H9 (cell line): ENCODE measurements around the gene ACTL8. TPM values are rescaled to one million over a fixed set of nuclear protein-coding genes. Genes with fewer than 3 reads are reported as not detected.

ENCODE experiments used
- DNase-seq: peaks from one replicate; pipeline ENCODE4 v3.0.0-alpha.2; 2017
- H2AFZ ChIP-seq: one replicate; pipeline ENCODE4 v1.6.1; 2013; ENCODE audit warnings: mild to moderate bottlenecking, low read length, control low read depth, moderate library complexity
- H2AK5ac ChIP-seq: 2 replicates; pipeline ENCODE4 v1.6.1; 2013; ENCODE audit warnings: low read length, control low read depth, mixed read lengths; ENCODE audit not compliant: insufficient read length
- H2BK120ac ChIP-seq: one replicate; pipeline ENCODE4 v1.6.1; 2013; ENCODE audit warnings: low read depth, mild to moderate bottlenecking, low read length, control low read depth, inconsistent platforms; ENCODE audit not compliant: poor library complexity, severe bottlenecking
- H2BK12ac ChIP-seq: 2 replicates; pipeline ENCODE4 v1.6.1; 2013; ENCODE audit warnings: low read length, control low read depth, mixed read lengths, low read depth; ENCODE audit not compliant: insufficient read length
- H2BK15ac ChIP-seq: 2 replicates; pipeline ENCODE4 v1.6.1; 2013; ENCODE audit warnings: low read depth, low read length, control low read depth
- H2BK20ac ChIP-seq: one replicate; pipeline ENCODE4 v1.6.1; 2013; ENCODE audit warnings: low read depth, mild to moderate bottlenecking, low read length, control low read depth, inconsistent platforms; ENCODE audit not compliant: poor library complexity, severe bottlenecking
- H2BK5ac ChIP-seq: 2 replicates; pipeline ENCODE4 v1.6.1; 2013; ENCODE audit warnings: low read length, control low read depth, mixed read lengths; ENCODE audit not compliant: insufficient read length
- H3K14ac ChIP-seq: 2 replicates; pipeline ENCODE4 v1.6.1; 2013; ENCODE audit warnings: low read length, control low read depth; ENCODE audit not compliant: insufficient read depth
- H3K18ac ChIP-seq: 2 replicates; pipeline ENCODE4 v1.6.1; 2013; ENCODE audit warnings: low read depth, mild to moderate bottlenecking, mixed read lengths, low read length, control low read depth; ENCODE audit not compliant: insufficient read length
- H3K23ac ChIP-seq: 2 replicates; pipeline ENCODE4 v1.6.1; 2013; ENCODE audit warnings: low read length, control low read depth, mixed read lengths, low read depth; ENCODE audit not compliant: insufficient read length
- H3K23me2 ChIP-seq: 2 replicates; pipeline ENCODE4 v1.6.1; 2013; ENCODE audit warnings: low read depth, mild to moderate bottlenecking, mixed read lengths, low read length, control low read depth; ENCODE audit not compliant: insufficient read length, poor library complexity, severe bottlenecking
- H3K27ac ChIP-seq: 2 replicates; pipeline ENCODE4 v1.5.1; 2013; ENCODE audit warnings: low read length, control low read depth, mixed read lengths, low read depth; ENCODE audit not compliant: insufficient read length
- H3K27me3 ChIP-seq: 2 replicates; pipeline ENCODE4 v1.6.1; 2013; ENCODE audit warnings: low read length, control low read depth, inconsistent platforms; ENCODE audit not compliant: insufficient read depth
- H3K4ac ChIP-seq: 2 replicates; pipeline ENCODE4 v1.6.1; 2013; ENCODE audit warnings: low read depth, mild to moderate bottlenecking, control low read depth, inconsistent platforms, low read length, moderate library complexity
- H3K4me1 ChIP-seq: 2 replicates; pipeline ENCODE4 v1.6.1; 2013; ENCODE audit warnings: low read length, control low read depth, inconsistent platforms; ENCODE audit not compliant: insufficient read depth
- H3K4me2 ChIP-seq: 2 replicates; pipeline ENCODE4 v1.6.1; 2013; ENCODE audit warnings: low read length, control low read depth, mixed read lengths; ENCODE audit not compliant: insufficient read length, insufficient read depth
- H3K56ac ChIP-seq: 2 replicates; pipeline ENCODE4 v1.6.1; 2013; ENCODE audit warnings: low read depth, mild to moderate bottlenecking, mixed read lengths, low read length, control low read depth; ENCODE audit not compliant: insufficient read length
- H3K79me1 ChIP-seq: 2 replicates; pipeline ENCODE4 v1.6.1; 2013; ENCODE audit warnings: low read depth, mild to moderate bottlenecking, moderate library complexity, low read length, control low read depth, inconsistent platforms; ENCODE audit not compliant: insufficient read depth, poor library complexity, severe bottlenecking
- H3K79me2 ChIP-seq: 2 replicates; pipeline ENCODE4 v1.6.1; 2013; ENCODE audit warnings: low read length, control low read depth, inconsistent platforms; ENCODE audit not compliant: insufficient read depth
- H3K9ac ChIP-seq: 2 replicates; pipeline ENCODE4 v1.6.1; 2013; ENCODE audit warnings: low read length, control low read depth, mixed read lengths; ENCODE audit not compliant: insufficient read length; ENCODE audit errors: extremely low read depth
- H3K9me3 ChIP-seq: one replicate; pipeline ENCODE4 v1.6.1; 2013; ENCODE audit warnings: low read depth, low read length, inconsistent platforms; ENCODE audit not compliant: control insufficient read depth
- H3T11ph ChIP-seq: one replicate; pipeline ENCODE4 v1.6.1; 2013; ENCODE audit warnings: mild to moderate bottlenecking, low read length, control low read depth, inconsistent platforms
- H4K20me1 ChIP-seq: one replicate; pipeline ENCODE4 v1.6.1; 2013; ENCODE audit not compliant: control insufficient read depth, insufficient read length, insufficient read depth
- H4K5ac ChIP-seq: 2 replicates; pipeline ENCODE4 v1.6.1; 2013; ENCODE audit warnings: low read depth, mild to moderate bottlenecking, mixed read lengths, low read length, control low read depth; ENCODE audit not compliant: insufficient read length
- H4K8ac ChIP-seq: replicated peaks from 2 replicates; pipeline ENCODE4 v1.6.1; 2013; ENCODE audit warnings: low read length, control low read depth, mixed read lengths, low read depth; ENCODE audit not compliant: insufficient read length
- H4K91ac ChIP-seq: 2 replicates; pipeline ENCODE4 v1.6.1; 2013; ENCODE audit warnings: low read depth, mild to moderate bottlenecking, moderate library complexity, mixed read lengths, low read length, control low read depth; ENCODE audit not compliant: insufficient read length
- H3K27ac Mint-ChIP-seq, 3 experiments: 2 replicates in 2 of 3; 3 replicates in 1 of 3; pipeline ENCODE4 v1.8.0; 2020 to 2021; ENCODE audit warnings: mixed read lengths in 3 of 3, mild to moderate bottlenecking in 1 of 3, moderate library complexity in 1 of 3
- H3K27me3 Mint-ChIP-seq: 2 replicates; pipeline ENCODE4 v1.8.0; 2021; ENCODE audit warnings: low read depth, mild to moderate bottlenecking, moderate library complexity, mixed read lengths
- H3K36me3 Mint-ChIP-seq, 3 experiments: 2 replicates in 2 of 3; 3 replicates in 1 of 3; pipeline ENCODE4 v1.8.0; 2020 to 2021; ENCODE audit warnings: low read depth in 3 of 3, mixed read lengths in 3 of 3; ENCODE audit not compliant: insufficient read depth in 1 of 3
- H3K4me1 Mint-ChIP-seq, 2 experiments: 2 replicates each; pipeline ENCODE4 v1.8.0; 2020; ENCODE audit warnings: mixed read lengths in 2 of 2
- H3K4me3 Mint-ChIP-seq, 2 experiments: 2 replicates in 1 of 2; 3 replicates in 1 of 2; pipeline ENCODE4 v1.8.0; 2020 to 2021; ENCODE audit warnings: mild to moderate bottlenecking in 2 of 2, mixed read lengths in 2 of 2, moderate library complexity in 1 of 2
- H3K9me3 Mint-ChIP-seq, 2 experiments: 2 replicates in 1 of 2; 3 replicates in 1 of 2; pipeline ENCODE4 v1.8.0; 2020; ENCODE audit warnings: mild to moderate bottlenecking in 2 of 2, mixed read lengths in 2 of 2, moderate library complexity in 1 of 2
- WGBS: extraction: QIAGEN DNeasy Blood & Tissue Kit; methylation state at CpG from one replicate; pipeline ENCODE4 v1.1.7; 2013; ENCODE audit warnings: missing lambda C conversion rate, low lambda C conversion rate, mixed read lengths; ENCODE audit not compliant: insufficient read length; ENCODE audit errors: extremely low coverage; 5-methylcytosine and 5-hydroxymethylcytosine counted together
- total RNA-seq: library from RNA; stranded (reverse); gene quantifications from 2 replicates; pipeline ENCODE4 v1.2.1, GENCODE V29; 2021
- TF ChIP-seq, protein P1 (sequence below): fragments of 200-600 bp; sonication (generic); conservative IDR thresholded peaks from 3 replicates; pipeline ENCODE4 v1.8.0; 2021; ENCODE audit warnings: antibody characterized with exemption, mild to moderate bottlenecking

The ACTL8 gene
- total RNA-seq, 1 experiment from 2014 or later, result not detected

DNA sequence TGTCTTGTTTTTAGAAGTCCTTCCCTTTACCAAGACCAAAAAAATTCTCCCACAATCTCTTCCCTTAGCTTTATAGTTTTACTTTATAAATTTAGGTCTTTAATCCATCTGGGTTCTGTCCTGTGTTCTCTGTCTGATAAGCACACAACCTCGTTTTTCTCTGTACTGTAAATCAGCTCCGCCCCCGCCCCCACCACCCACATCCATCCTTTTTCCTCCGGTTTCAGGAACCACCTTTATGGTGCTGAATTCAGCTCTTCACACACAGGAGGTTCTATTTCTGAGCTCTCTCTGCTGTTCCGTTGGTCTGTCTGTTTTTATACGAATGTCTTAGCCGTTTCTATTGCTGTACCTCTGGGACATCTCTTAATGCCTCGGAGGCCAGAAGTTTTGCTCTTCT lies 44.5 kb downstream of the ACTL8 start:
- Histone ChIP-seq H3K79me2 (no peaks in the 10 kb centered on the region), H3K23me2 (no peaks in the 10 kb centered on the region), H4K91ac (no peak overlapping the region), H3K4me2 (no peak overlapping the region), H3K9me3 (no peaks in the 10 kb centered on the region), H3K27ac (no peak overlapping the region), H3K4ac (no peak overlapping the region), H3K79me1 (no peaks in the 10 kb centered on the region), H2BK5ac (no peak overlapping the region), H3K23ac (no peak overlapping the region), H4K20me1 (no peaks in the 10 kb centered on the region), H4K5ac (no peak overlapping the region), H3K27me3 (no peaks in the 10 kb centered on the region), H3K4me1 (no peaks in the 10 kb centered on the region), H2BK12ac (no peak overlapping the region), H3K18ac (no peak overlapping the region), H3T11ph (no peak overlapping the region), H2BK15ac (no peak overlapping the region), H2BK20ac (no peak overlapping the region), H2BK120ac (no peak overlapping the region), H3K9ac (no peak overlapping the region), H3K14ac (no peak overlapping the region), H2AFZ (no peak overlapping the region), H2AK5ac (no peak overlapping the region), H3K56ac (no peak overlapping the region), H4K8ac (no peak overlapping the region)
- no peak overlapping the region for H3K27ac Mint-ChIP-seq
- no CpG with 5 or more reads among the region's 8 CpGs for WGBS
- no peaks in the 10 kb centered on the region for H3K36me3 Mint-ChIP-seq
- peaks cover 0 to 4% of the 10 kb centered on the region in 2 experiments; a peak in 2 of 4 replicates for H3K4me1 Mint-ChIP-seq
- TF ChIP-seq, protein P1, sequence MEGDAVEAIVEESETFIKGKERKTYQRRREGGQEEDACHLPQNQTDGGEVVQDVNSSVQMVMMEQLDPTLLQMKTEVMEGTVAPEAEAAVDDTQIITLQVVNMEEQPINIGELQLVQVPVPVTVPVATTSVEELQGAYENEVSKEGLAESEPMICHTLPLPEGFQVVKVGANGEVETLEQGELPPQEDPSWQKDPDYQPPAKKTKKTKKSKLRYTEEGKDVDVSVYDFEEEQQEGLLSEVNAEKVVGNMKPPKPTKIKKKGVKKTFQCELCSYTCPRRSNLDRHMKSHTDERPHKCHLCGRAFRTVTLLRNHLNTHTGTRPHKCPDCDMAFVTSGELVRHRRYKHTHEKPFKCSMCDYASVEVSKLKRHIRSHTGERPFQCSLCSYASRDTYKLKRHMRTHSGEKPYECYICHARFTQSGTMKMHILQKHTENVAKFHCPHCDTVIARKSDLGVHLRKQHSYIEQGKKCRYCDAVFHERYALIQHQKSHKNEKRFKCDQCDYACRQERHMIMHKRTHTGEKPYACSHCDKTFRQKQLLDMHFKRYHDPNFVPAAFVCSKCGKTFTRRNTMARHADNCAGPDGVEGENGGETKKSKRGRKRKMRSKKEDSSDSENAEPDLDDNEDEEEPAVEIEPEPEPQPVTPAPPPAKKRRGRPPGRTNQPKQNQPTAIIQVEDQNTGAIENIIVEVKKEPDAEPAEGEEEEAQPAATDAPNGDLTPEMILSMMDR, result no peak
- H3K9me3 Mint-ChIP-seq, result no peaks in the 10 kb centered on the region
- no peak for DNase-seq
- H3K27me3 Mint-ChIP-seq, result peaks cover 9% of the 10 kb centered on the region
- no peak overlapping the region for H3K4me3 Mint-ChIP-seq
